Keratinocyte (primary cell): ENCODE measurements around the gene STAB2.

Experiments
- EZH2 ChIP-seq: IDR thresholded peaks from one replicate; pipeline ENCODE4 v1.6.1; 2012; ENCODE audit warnings: inconsistent platforms, mild to moderate bottlenecking, low read length, moderate library complexity
- TF ChIP-seq, protein P1 (sequence below), 3 experiments: IDR thresholded peaks in 1 of 3; conservative IDR thresholded peaks in 1 of 3; optimal IDR thresholded peaks in 1 of 3; 2 replicates in 2 of 3; 3 replicates in 1 of 3; pipeline versions ENCODE3 to v1.5.1; 2011; ENCODE audit warnings: low read length in 3 of 3, mild to moderate bottlenecking in 3 of 3, moderate library complexity in 2 of 3, control low read depth in 1 of 3, inconsistent platforms in 1 of 3; ENCODE audit not compliant: insufficient read depth in 2 of 3; ENCODE audit errors: extremely low read depth in 1 of 3

DNA sequence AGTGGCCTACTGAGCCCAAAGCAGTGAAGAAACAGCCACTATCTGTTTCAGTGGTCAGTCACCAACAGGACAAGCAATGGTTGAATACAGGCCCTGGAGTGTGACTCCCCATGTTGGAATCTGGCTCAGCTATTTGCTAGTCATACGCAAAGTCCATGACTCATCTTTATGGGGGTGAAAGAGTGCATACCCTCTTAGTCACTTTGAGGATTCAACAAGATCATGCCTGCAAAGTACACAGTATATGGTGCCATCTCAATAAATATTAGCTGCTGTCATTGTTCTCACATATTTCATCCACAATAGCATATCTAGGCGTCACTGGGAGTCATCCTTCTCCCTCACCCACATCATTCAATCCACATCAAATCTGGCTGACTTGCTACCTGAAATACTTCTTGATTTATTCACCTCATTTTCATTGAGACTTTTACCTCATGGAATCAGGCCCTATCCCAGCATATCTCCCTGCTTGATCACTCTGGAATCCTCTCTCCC, 26.4 kb upstream of the STAB2 start:
- TF ChIP-seq, protein P1, sequence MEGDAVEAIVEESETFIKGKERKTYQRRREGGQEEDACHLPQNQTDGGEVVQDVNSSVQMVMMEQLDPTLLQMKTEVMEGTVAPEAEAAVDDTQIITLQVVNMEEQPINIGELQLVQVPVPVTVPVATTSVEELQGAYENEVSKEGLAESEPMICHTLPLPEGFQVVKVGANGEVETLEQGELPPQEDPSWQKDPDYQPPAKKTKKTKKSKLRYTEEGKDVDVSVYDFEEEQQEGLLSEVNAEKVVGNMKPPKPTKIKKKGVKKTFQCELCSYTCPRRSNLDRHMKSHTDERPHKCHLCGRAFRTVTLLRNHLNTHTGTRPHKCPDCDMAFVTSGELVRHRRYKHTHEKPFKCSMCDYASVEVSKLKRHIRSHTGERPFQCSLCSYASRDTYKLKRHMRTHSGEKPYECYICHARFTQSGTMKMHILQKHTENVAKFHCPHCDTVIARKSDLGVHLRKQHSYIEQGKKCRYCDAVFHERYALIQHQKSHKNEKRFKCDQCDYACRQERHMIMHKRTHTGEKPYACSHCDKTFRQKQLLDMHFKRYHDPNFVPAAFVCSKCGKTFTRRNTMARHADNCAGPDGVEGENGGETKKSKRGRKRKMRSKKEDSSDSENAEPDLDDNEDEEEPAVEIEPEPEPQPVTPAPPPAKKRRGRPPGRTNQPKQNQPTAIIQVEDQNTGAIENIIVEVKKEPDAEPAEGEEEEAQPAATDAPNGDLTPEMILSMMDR (optimal IDR thresholded peaks at IDR 0.05 in 1 of 3, IDR thresholded peaks at IDR 0.05 in 1 of 3, conservative IDR thresholded peaks at IDR 0.05 in 1 of 3; ENCODE audit: extremely low read depth in 1 of 3, insufficient read depth in 2 of 3, low read length in 3 of 3) = no peak
- TF ChIP-seq EZH2 = no peak
